Type B pancreatic cell (in vitro differentiated cells): Measurements from ENCODE around the gene POLR2I. TPM values are rescaled to one million over a fixed set of nuclear protein-coding genes. Genes with fewer than 3 reads are reported as not detected.

ENCODE experiments used
- DNase-seq: peaks from one replicate; pipeline ENCODE4 v3.0.0; 2021; ENCODE audit warnings: mixed read lengths; ENCODE audit not compliant: unreplicated experiment; ENCODE audit errors: extremely low spot score
- H3K27ac Mint-ChIP-seq: 2 replicates; pipeline ENCODE4 v1.8.0; 2021; ENCODE audit warnings: mild to moderate bottlenecking, mixed read lengths
- H3K27me3 Mint-ChIP-seq: 2 replicates; pipeline ENCODE4 v1.8.0; 2021; ENCODE audit warnings: mixed read lengths
- H3K36me3 Mint-ChIP-seq: 2 replicates; pipeline ENCODE4 v1.8.0; 2021; ENCODE audit warnings: mixed read lengths
- H3K4me1 Mint-ChIP-seq: one replicate; pipeline ENCODE4 v1.8.0; 2021; ENCODE audit warnings: mixed read lengths; ENCODE audit not compliant: unreplicated experiment
- H3K4me3 Mint-ChIP-seq: 2 replicates; pipeline ENCODE4 v1.8.0; 2021; ENCODE audit warnings: mild to moderate bottlenecking, mixed read lengths
- H3K9me3 Mint-ChIP-seq: 2 replicates; pipeline ENCODE4 v1.8.0; 2021; ENCODE audit warnings: mixed read lengths
- CTCF ChIP-seq: fragments of 200-600 bp; sonication (generic); conservative IDR thresholded peaks from 2 replicates; pipeline ENCODE4 v1.5.0; 2021; ENCODE audit warnings: antibody characterized with exemption, mild to moderate bottlenecking
- total RNA-seq: library from RNA; stranded (reverse); gene quantifications from 2 replicates; pipeline ENCODE4 v1.2.1, GENCODE V29; 2021; ENCODE audit warnings: low replicate concordance

Gene POLR2I
- total RNA-seq, 1 donor from 2014 or later = 81.7 TPM

DNA sequence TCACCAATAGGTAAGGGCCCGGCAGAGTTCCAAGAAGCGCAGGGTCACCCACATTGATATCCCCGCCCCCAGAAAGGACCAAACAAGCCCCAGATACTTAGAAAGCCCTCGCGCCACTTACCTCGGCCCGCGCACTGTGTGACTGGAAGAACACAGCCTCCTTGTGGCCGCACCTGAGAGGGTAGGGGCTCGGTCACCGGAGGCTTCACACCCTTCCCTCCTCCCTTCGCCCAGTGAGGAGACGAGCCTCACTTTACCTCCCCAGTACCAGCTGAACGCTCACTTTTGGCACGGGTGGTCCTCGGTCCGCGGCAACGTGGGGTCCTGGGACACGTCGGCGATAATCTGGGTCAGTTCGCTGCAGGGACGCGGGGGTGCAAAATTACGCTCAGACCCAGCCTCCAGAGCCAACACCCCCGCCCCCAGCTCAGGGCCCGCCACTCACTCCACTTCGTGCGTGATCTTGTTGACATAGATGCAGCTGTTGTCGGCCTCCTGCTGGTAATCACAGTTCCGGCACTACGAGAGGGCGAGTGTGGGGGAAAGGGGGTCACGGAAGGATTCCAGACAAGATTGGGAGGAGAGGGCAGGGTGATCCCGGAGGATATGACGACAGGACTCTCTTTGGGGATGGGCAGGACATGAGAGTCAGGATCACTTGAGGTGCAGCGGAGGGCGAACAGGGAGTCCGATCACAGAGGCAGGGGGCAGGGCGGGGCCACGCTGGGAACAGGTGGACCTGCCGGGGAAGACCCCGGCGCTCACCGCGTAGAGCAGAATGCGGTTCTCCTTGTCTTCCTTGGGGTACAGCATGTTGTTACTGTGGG lies 568 bp downstream of the POLR2I start:
- peak overlapping the region; percentile 95 for H3K4me3 Mint-ChIP-seq
- no peak for DNase-seq
- peaks cover 13% of the 10 kb centered on the region for H3K36me3 Mint-ChIP-seq
- H3K27ac Mint-ChIP-seq = peak overlapping the region; percentile 97
- peak; percentile 32 for TF ChIP-seq CTCF
- no peaks in the 10 kb centered on the region for H3K9me3 Mint-ChIP-seq
- peaks cover 3% of the 10 kb centered on the region for H3K27me3 Mint-ChIP-seq
- peaks cover 21% of the 10 kb centered on the region for H3K4me1 Mint-ChIP-seq

DNA sequence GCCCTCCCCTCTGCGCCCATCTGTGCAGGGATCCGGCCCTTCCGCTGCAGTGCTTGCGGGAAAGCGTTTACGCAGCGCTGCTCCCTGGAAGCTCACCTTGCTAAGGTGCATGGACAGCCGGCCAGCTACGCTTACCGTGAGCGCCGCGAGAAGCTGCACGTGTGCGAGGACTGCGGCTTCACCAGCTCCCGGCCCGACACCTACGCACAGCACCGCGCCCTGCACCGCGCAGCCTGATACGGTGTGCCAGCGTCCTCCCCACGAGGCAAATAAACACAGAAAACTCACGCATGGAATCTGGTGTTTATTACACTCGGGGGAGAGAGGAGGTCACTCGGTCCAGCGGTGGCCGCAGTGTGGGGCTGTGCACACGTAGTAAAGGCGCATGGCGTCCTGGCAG lies 1.2 kb downstream of the POLR2I start:
- H3K27me3 Mint-ChIP-seq = peaks cover 3% of the 10 kb centered on the region
- peaks cover 13% of the 10 kb centered on the region for H3K36me3 Mint-ChIP-seq
- TF ChIP-seq CTCF = no peak
- H3K27ac Mint-ChIP-seq = peak overlapping the region; percentile 97
- H3K4me3 Mint-ChIP-seq = peak overlapping the region; percentile 95
- no peaks in the 10 kb centered on the region for H3K9me3 Mint-ChIP-seq
- no peak for DNase-seq
- H3K4me1 Mint-ChIP-seq = peaks cover 21% of the 10 kb centered on the region

DNA sequence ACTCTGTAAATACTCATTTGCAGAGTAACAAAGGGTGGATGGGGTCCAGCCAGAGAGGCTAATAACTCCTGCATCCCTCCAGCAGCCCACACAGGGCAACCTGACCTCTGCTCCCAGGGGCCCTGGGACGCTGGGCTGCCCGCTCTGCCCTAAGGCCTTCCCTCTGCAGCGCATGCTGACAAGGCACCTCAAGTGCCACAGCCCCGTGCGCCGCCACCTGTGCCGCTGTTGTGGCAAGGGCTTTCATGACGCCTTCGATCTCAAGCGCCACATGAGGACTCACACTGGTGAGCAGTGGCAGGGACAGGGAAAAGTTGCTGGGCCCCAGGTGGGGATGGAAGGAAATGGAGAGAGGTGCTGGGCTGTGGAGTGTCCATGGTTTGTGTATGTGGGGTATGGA lies 2.0 kb downstream of the POLR2I start:
- DNase-seq = no peak
- peaks cover 3% of the 10 kb centered on the region for H3K27me3 Mint-ChIP-seq
- H3K36me3 Mint-ChIP-seq = peaks cover 9% of the 10 kb centered on the region
- H3K27ac Mint-ChIP-seq = no peak overlapping the region
- TF ChIP-seq CTCF = no peak
- H3K4me1 Mint-ChIP-seq = peaks cover 17% of the 10 kb centered on the region
- no peaks in the 10 kb centered on the region for H3K9me3 Mint-ChIP-seq
- H3K4me3 Mint-ChIP-seq = peak overlapping the region; percentile 80

- Mint-ChIP-seq H3K4me1 (peaks cover 11% of the 10 kb centered on the region), H3K9me3 (no peaks in the 10 kb centered on the region), H3K4me3 (no peak overlapping the region), H3K27ac (no peak overlapping the region), H3K36me3 (peaks cover 9% of the 10 kb centered on the region), H3K27me3 (peaks cover 3% of the 10 kb centered on the region)
- no peak for DNase-seq
- no peak for TF ChIP-seq CTCF
Measured at GRCh38 chr19:36111200-36111539, 3.5 kb downstream of the POLR2I start.

GRCh38 chr19:36110487-36111199 lies 4.0 kb downstream of the POLR2I start, which contains the start of gene OVOL3:
Gene OVOL3, plus strand, starts transcription at chr19:36111143. Its CDS starts 60 bp downstream, at chr19:36111203.
- peaks cover 9% of the 10 kb centered on the region for H3K36me3 Mint-ChIP-seq
- peak within 1 kb of the TSS; percentile 29 for H3K4me3 Mint-ChIP-seq
- H3K9me3 Mint-ChIP-seq = no peaks in the 10 kb centered on the region
- peaks cover 3% of the 10 kb centered on the region for H3K27me3 Mint-ChIP-seq
- TF ChIP-seq CTCF = no peak
- H3K4me1 Mint-ChIP-seq = peaks cover 9% of the 10 kb centered on the region
- DNase-seq = no peak
- peak within 1 kb of the TSS; percentile 16 for H3K27ac Mint-ChIP-seq
